ENCODE results near the gene OXLD1.

Gene OXLD1

GRCh38 chr17:81640011-81640410 is 26.4 kb downstream of the OXLD1 start:
- no peak for TF ChIP-seq CTCF (conservative IDR thresholded peaks at IDR 0.05; ENCODE audit: low read depth, low read length)
- DNase-seq (ENCODE audit: low read depth): no peak

GRCh38 chr17:81638683-81639082 is 27.7 kb downstream of the OXLD1 start:
- DNase-seq (ENCODE audit: low read depth): no peak
- no peak for TF ChIP-seq CTCF (conservative IDR thresholded peaks at IDR 0.05; ENCODE audit: low read depth, low read length)
- H3K4me3 ChIP-seq (ENCODE audit: low read length): no peak overlapping the region

More at GRCh38 chr17:81640011-81640410, 26.4 kb downstream of the OXLD1 start:
- H3K4me3 ChIP-seq (ENCODE audit: low read length): no peak overlapping the region

GRCh38 chr17:81636505-81637288 is 29.7 kb downstream of the OXLD1 start, which contains the start of the genes NPLOC4 and TSPAN10:
Gene NPLOC4 (minus strand): TSS chr17:81637112. CDS start chr17:81636930, 182 bp downstream.
Gene TSPAN10 (plus strand): TSS chr17:81637196. CDS start chr17:81642413, 5,217 bp downstream.
- TF ChIP-seq CTCF (conservative IDR thresholded peaks at IDR 0.05; ENCODE audit: low read depth, low read length): no peak
- H3K4me3 ChIP-seq (ENCODE audit: low read length): peak within 1 kb of the TSS; percentile 94
- no peak for DNase-seq (ENCODE audit: low read depth)

- DNase-seq (ENCODE audit: low read depth): no peak
- no peak for TF ChIP-seq CTCF (conservative IDR thresholded peaks at IDR 0.05; ENCODE audit: low read depth, low read length)
- peak overlapping the region; percentile 94 for H3K4me3 ChIP-seq (ENCODE audit: low read length)
Measured at GRCh38 chr17:81635973-81636504, 30.4 kb downstream of the OXLD1 start.

- TF ChIP-seq CTCF (conservative IDR thresholded peaks at IDR 0.05; ENCODE audit: low read depth, low read length): no peak
- H3K4me3 ChIP-seq (ENCODE audit: low read length): peak overlapping the region; percentile 94
- DNase-seq (ENCODE audit: low read depth): no peak
Measured at GRCh38 chr17:81635431-81635830, 31.0 kb downstream of the OXLD1 start.

GRCh38 chr17:81631482-81631881 is 34.9 kb downstream of the OXLD1 start:
- DNase-seq (ENCODE audit: low read depth): no peak
- H3K4me3 ChIP-seq (ENCODE audit: low read length): no peak overlapping the region
- no peak for TF ChIP-seq CTCF (conservative IDR thresholded peaks at IDR 0.05; ENCODE audit: low read depth, low read length)

- no peak for DNase-seq (ENCODE audit: low read depth)
- TF ChIP-seq CTCF (conservative IDR thresholded peaks at IDR 0.05; ENCODE audit: low read depth, low read length): no peak
- H3K4me3 ChIP-seq (ENCODE audit: low read length): no peak overlapping the region
Measured at GRCh38 chr17:81630274-81630673, 36.1 kb downstream of the OXLD1 start.

Measured in retinal pigment epithelial cell (primary cell).